Stimulated activated CD8-positive, alpha-beta memory T cell treated with anti-CD3 and anti-CD28 coated beads, Interleukin-2, amount 100 ng/mL, for 1 hour (primary cell): ENCODE measurements around the gene CDH1.
A peak's percentile ranks its signal among the peaks of the same experiment; 100 is the strongest.

Experiments
- DNase-seq, 2 donors: peaks; one replicate each; pipeline ENCODE4 v3.0.0-alpha.2; 2020; ENCODE audit warnings: low read depth in 2 of 2

Gene CDH1

GRCh38 chr16:68732042-68732680 is 4.9 kb upstream of the CDH1 start:
- no peak for DNase-seq

DNA sequence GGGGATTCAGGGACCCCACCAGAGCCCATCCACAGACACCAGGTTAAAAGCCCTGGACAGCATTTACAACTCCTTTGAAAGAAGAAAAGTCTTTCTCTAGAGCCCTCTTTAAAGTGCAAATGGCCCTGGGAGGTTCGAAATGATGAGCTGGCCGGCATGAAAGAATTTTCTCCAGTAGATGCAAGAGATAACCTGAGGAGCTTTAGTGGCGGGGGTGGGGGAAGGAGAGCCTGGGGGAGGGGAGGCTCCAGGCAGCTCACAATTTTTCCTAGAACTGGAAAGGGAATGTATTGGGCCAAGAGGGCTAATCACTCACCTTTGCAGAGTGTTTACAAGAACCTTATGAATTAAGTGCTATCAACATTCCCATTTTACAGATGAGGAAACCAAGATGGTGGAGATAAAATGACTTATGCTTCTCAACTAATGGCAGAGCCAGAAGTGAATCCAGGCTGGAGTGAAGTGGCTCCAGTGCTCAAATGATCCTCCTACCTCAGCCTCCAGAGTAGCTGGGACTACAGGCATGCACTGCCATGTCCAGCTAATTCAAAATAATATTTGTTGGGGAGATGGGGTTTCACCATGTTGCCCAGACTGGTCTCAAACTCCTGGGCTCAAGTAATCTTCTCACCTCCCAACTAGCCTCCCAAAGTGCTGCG is 4.2 kb upstream of the CDH1 start:
- no peak for DNase-seq

- DNase-seq, result no peak
These were observed 3.5 kb upstream of the CDH1 start for GRCh38 chr16:68733570-68733969.

DNA sequence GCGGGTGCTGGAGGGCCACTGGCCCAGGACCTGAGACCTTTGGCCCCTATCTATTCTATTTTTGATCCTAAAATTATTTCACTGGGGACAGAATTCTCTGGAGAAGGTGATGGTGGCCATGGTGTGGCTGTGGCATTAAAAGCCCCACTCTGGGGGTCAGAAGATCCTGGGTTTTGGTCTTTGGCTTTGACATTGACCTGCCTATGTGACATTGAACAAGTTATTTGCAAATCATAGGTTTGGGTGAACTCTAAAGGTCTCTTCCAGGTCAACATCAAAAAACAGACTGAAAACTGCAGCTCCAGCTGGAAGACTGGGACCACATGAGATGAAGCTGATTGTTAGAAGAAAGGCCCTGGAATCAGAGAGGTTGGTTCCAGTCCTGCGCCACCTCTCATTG is 2.3 kb upstream of the CDH1 start:
- no peak for DNase-seq

- DNase-seq, result no peak
These were observed 531 bp upstream of the CDH1 start for GRCh38 chr16:68736561-68736960.

GRCh38 chr16:68737730-68738629 is 888 bp downstream of the CDH1 start:
- DNase-seq, result no peak

- DNase-seq, result no peak
These were observed 3.0 kb downstream of the CDH1 start for GRCh38 chr16:68739964-68740627.

- DNase-seq, result no peak
These were observed 3.7 kb downstream of the CDH1 start for GRCh38 chr16:68740628-68741346.

DNA sequence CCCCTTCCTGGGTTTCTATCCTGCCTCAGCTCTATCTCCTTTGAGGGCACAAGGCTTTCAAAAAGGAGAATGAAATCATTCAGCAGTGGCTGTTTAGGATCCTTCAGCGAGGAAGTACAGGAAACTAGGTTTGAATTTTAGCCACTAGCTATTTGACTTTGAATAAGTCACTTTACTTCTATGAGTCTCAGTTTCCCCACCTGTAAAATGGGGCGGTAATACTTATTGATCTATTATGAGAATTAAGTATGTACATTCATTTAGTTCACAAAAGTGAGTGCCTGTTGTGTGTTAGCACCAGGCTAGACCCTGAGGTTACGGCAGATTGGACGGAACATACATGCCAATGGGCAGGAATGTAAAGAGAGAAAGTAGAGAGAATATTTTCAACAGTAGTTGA is 6.6 kb downstream of the CDH1 start:
- DNase-seq, result no peak

DNA sequence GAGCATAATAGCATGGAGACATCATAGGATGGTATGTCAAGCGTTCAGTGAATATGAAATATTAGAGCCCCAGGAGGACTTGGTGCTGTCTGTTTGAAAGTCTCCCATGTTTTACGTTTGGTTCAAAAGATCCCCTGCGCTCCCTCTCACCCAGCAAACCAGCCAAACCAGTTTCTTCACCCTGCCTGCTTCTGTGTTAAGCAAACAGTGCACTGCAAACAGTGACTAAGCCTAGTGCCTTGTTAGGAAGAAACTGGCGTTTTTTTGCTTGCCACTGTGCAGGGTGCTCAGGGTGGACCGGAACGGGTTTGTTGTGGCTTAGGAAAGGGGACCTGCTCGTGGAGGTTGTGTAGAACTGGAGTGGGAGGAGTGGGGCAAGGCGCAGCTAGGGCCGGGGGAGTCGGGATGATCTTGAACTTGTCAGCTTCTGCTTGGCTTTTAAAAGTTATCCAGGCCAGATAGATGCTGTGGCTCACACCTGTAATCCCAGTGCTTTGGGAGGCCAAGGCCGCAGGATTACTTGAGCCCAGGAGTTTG is 7.7 kb downstream of the CDH1 start:
- DNase-seq, result no peak

GRCh38 chr16:68746951-68747350 is 9.9 kb downstream of the CDH1 start:
- no peak for DNase-seq

DNA sequence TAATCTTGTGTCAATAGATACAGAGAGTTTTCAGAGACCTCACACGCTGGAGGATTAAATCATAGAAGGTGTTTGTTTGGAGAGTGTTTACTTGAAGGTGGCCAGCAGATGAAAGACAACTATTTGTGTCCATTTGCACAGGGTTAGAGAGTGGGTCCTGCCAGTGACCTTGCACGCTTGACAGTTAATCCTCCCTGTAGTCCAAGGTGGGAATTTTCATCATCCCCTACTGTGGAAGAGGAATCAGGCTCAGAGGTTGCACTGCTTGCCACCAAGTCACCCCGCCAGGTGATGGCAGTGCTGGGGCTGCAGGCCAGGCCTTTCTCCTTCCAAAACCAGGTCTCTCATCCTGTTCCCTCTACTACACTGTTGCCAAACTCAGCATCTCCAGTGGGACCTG is 12.3 kb downstream of the CDH1 start:
- DNase-seq, result no peak

- no peak for DNase-seq
These were observed 13.2 kb downstream of the CDH1 start for GRCh38 chr16:68750193-68750695.

DNA sequence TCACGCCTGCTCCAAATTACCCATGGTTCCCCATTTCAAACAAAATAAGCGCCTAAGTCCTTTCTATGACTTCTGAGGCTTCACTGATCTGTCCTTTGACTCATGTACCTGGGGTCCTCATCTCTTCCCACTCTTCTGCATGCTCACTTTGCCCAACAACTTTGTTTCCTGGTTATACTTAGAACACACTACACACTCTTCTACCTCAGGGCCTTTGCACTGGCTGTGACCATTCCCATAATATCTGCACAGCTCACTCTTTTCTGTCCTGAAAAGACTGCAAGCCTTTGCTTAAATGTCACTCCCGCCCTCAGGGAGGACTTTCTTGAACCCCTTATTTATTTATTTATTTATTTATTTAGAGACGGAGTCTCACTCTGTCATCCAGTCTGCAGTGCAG is 14.1 kb downstream of the CDH1 start:
- DNase-seq, result no peak

DNA sequence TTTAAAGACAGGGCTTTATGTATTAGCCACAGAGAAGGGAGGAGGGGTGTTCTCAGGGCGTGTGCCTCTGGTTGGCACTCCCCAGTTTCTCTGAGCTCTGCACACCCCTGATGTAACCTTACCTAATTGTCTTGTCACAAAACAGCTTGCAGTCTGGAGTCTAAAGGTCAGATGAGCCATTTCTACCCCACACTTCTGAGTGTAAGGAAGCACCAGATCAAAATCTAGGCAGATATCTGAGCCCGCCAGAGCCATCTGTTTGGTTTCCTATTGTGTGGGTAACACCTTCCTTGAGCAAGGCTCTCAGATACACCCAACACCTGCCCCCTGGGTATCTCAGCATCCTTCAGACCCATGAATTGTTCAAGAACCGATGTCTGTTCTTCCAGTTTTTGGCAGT is 15.5 kb downstream of the CDH1 start:
- DNase-seq, result no peak

- no peak for DNase-seq
These were observed 17.1 kb downstream of the CDH1 start for GRCh38 chr16:68754084-68754792.

- peak in 1 of 2 donors; percentile 33 for DNase-seq
These were observed 19.3 kb downstream of the CDH1 start for GRCh38 chr16:68756239-68756915.

DNA sequence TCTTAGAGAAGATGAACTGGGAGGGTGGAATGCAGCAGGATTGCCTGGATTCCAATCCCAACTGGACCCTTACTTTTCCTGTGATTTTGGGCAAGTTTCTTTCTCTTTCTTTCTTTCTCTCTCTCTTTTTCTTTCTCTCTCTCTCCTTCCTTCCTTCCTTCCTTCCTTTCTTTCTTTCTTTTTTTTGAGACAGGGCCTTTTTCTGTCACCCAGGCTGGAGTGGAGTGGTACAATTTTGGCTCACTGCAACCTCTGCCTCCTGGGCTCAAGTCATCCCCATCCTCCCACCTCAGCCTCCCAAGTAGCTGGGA is 20.5 kb downstream of the CDH1 start:
- no peak for DNase-seq

GRCh38 chr16:68759062-68759461 is 22.0 kb downstream of the CDH1 start:
- no peak for DNase-seq

DNA sequence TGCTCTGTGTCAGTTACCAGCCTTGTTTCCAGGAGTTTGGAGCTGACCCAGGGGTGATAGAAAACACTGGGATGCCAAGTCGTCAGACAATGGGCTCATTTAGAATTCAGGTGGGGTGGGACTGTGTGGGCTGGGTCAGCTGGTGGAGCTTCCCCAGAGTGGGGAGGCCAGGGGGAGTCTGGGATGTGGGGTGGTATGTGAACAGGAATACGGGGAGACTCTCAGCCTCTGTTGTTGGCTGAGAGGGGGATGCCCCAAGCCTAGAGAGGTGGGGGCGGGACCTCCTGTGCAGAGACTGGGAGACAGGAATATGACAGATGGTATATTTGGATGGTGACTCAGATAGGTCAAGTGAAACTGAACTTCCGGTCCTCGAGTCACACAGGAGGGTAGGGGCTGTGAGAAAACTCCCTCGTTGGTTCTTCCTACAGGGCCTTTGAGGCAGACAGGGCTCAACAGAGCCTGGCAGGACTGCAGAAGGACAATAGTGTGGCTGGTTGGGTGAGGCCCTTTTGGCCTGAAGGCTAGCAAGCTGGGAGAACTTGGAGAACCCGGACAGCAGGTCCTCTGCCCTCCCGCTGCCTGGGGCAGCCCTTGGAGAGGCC is 23.7 kb downstream of the CDH1 start:
- no peak for DNase-seq
